ENCODE data around the gene EPO. TPM values are rescaled to one million over a fixed set of nuclear protein-coding genes. Genes with fewer than 3 reads are reported as not detected.

EPO gene
- total RNA-seq, 2 experiments from 2014 or later = not detected

DNA sequence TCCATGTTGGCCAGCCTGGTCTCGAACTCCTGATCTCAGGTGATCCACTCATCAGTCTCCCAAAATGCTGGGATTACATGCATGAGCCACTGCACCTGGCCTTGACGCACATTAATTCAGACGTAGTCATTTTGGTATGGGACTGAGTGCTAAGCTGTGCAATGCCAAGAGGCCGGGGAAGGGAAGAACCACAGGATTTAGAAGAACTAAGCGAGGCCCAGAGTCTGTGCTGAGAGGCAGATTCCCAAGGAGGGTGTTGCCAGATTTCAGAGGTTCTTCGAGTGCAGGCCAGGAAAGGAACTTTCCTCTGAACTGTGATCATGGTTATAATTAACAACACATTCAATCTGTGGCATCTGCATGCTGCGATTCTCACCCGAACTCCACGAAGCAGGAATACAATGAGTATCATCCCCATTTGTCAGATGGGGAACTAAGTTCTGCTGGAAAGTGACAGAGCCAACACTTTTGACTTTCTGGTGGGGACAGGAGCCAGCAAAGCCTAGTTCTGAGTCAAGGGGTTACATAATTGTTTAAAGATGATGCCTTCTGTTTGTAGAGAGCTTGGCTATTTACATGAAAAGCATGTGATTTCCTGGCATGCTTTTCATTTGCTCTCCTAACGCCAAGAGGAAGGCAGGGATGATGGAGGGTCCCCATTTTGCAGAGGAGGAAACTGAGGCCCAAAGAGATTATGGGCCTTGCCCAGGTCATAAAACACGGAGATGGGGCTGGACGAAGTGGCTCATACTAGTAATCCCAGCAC is 6.9 kb downstream of the EPO start:
- CTCF ChIA-PET = interaction anchor here (0.5 to 0.6 kb wide), 2 partner anchors 371 to 698 kb away, joined by 3 to 4 read pairs; no protein-coding TSS in a partner anchor
- Histone ChIP-seq H3K36me3 (ENCODE audit: insufficient read depth, low read length) (no peaks in the 10 kb centered on the region), H3K27me3 (ENCODE audit: control insufficient read depth in 1 of 2, insufficient read depth in 2 of 2, low read length in 2 of 2) (peaks cover 2 to 16% of the 10 kb centered on the region in 2 experiments), H3K4me3 (ENCODE audit: low read length) (no peak overlapping the region), H3K27ac (ENCODE audit: low read depth in 1 of 2, low read length in 2 of 2) (no peak overlapping the region), H3K4me1 (ENCODE audit: insufficient read depth, low read length) (peaks cover 3% of the 10 kb centered on the region), H3K9me3 (ENCODE audit: control insufficient read depth in 1 of 2, insufficient read depth in 1 of 2, low read length in 2 of 2) (no peaks in the 10 kb centered on the region)
- POLR2A ChIA-PET = interaction anchor here (0.6 kb wide), 1 partner anchor 554 kb away, joined by 5 read pairs; no protein-coding TSS in a partner anchor
- Mint-ChIP-seq H3K27ac (no peak overlapping the region), H3K4me3 (no peak overlapping the region), H3K4me1 (ENCODE audit: low read depth) (peaks cover 5% of the 10 kb centered on the region), H3K27me3 (peaks cover 40% of the 10 kb centered on the region), H3K36me3 (ENCODE audit: low read depth) (no peaks in the 10 kb centered on the region), H3K9me3 (no peaks in the 10 kb centered on the region)
- intact Hi-C loops (cut with DNase I, micrococcal nuclease) = no loop called here
- ATAC-seq (ENCODE audit: poor library complexity) = no peak
- TF ChIP-seq, protein P1, sequence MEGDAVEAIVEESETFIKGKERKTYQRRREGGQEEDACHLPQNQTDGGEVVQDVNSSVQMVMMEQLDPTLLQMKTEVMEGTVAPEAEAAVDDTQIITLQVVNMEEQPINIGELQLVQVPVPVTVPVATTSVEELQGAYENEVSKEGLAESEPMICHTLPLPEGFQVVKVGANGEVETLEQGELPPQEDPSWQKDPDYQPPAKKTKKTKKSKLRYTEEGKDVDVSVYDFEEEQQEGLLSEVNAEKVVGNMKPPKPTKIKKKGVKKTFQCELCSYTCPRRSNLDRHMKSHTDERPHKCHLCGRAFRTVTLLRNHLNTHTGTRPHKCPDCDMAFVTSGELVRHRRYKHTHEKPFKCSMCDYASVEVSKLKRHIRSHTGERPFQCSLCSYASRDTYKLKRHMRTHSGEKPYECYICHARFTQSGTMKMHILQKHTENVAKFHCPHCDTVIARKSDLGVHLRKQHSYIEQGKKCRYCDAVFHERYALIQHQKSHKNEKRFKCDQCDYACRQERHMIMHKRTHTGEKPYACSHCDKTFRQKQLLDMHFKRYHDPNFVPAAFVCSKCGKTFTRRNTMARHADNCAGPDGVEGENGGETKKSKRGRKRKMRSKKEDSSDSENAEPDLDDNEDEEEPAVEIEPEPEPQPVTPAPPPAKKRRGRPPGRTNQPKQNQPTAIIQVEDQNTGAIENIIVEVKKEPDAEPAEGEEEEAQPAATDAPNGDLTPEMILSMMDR (IDR thresholded peaks at IDR 0.05) = no peak
- no peak for DNase-seq

DNA sequence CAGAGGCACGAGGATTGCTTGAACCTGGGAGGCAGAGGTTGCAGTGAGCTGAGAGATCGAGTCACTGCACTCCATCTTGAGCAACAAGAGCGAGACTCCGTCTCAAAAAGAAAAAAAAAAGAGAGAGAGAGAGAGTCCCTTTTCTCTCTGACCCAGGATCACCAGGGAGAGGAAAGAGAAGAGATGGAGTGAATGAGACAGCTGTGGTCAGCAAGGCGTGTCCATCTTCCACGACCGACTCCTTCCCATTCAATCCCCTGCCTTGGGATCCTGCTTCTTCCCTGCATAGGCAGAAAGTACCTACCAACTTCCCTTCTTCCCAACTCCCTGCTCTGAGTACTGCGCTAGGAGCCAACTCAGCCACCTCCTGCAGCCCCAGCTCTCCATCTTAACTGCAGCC is 7.9 kb downstream of the EPO start:
- no peaks in the 10 kb centered on the region for H3K36me3 ChIP-seq (ENCODE audit: insufficient read depth, low read length)
- peaks cover 5% of the 10 kb centered on the region for H3K4me1 Mint-ChIP-seq (ENCODE audit: low read depth)
- no peak overlapping the region for H3K4me3 Mint-ChIP-seq
- H3K9me3 ChIP-seq (ENCODE audit: control insufficient read depth in 1 of 2, insufficient read depth in 1 of 2, low read length in 2 of 2) = no peaks in the 10 kb centered on the region
- intact Hi-C loops (cut with DNase I, micrococcal nuclease) = no loop called here
- H3K27ac Mint-ChIP-seq = no peak overlapping the region
- no peak overlapping the region for H3K4me3 ChIP-seq (ENCODE audit: low read length)
- H3K36me3 Mint-ChIP-seq (ENCODE audit: low read depth) = no peaks in the 10 kb centered on the region
- no peak for DNase-seq
- peaks cover 2 to 8% of the 10 kb centered on the region in 2 experiments for H3K27me3 ChIP-seq (ENCODE audit: control insufficient read depth in 1 of 2, insufficient read depth in 2 of 2, low read length in 2 of 2)
- no peaks in the 10 kb centered on the region for H3K9me3 Mint-ChIP-seq
- TF ChIP-seq, protein P1 (IDR thresholded peaks at IDR 0.05) = no peak
- POLR2A ChIA-PET = no interaction called here
- H3K4me1 ChIP-seq (ENCODE audit: insufficient read depth, low read length) = peaks cover 3% of the 10 kb centered on the region
- no peak for ATAC-seq (ENCODE audit: poor library complexity)
- no peak overlapping the region for H3K27ac ChIP-seq (ENCODE audit: low read depth in 1 of 2, low read length in 2 of 2)
- CTCF ChIA-PET = no interaction called here
- H3K27me3 Mint-ChIP-seq = peaks cover 31% of the 10 kb centered on the region

DNA sequence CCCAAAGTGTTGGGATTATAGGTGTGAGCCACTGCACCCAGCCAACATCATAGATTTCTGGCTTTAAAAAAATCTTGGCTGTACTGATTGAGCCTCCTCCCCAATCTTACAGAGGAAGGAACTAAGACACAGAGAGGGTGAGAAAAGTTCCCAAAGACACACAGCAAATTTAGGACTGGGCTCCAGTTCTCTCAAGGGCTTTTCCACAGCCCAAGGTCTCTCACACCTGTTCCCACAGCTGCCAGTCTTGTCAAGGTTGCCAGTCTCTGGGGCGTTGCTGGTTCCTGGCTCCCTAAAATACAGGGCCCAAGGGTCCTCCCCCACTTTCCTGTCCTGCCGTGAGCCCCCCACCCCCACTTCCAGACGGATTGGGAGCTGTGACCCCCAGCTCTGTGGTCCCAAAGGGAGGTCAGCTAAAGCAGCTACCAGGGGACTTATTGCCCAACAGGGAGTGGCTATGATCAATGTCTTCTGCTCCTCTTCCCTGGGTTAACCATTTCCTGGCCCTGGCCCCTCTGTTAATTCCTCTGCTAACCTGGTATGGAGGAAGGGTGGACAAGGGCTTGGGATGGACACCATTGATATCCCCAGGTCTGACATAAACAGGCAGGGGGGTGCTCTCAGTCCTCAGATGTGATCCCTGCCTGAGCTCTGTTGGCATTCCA is 10.0 kb downstream of the EPO start:
- peaks cover 17% of the 10 kb centered on the region for H3K27me3 Mint-ChIP-seq

More for the DNA sequence above, 10.0 kb downstream of the EPO start:
- no peaks in the 10 kb centered on the region for H3K9me3 Mint-ChIP-seq
- Histone ChIP-seq H3K27ac (ENCODE audit: low read depth in 1 of 2, low read length in 2 of 2) (no peak overlapping the region), H3K27me3 (ENCODE audit: control insufficient read depth in 1 of 2, insufficient read depth in 2 of 2, low read length in 2 of 2) (peaks cover 0 to 2% of the 10 kb centered on the region in 2 experiments), H3K4me3 (ENCODE audit: low read length) (no peak overlapping the region), H3K9me3 (ENCODE audit: control insufficient read depth in 1 of 2, insufficient read depth in 1 of 2, low read length in 2 of 2) (no peaks in the 10 kb centered on the region), H3K4me1 (ENCODE audit: insufficient read depth, low read length) (peaks cover under 1% of the 10 kb centered on the region), H3K36me3 (ENCODE audit: insufficient read depth, low read length) (no peaks in the 10 kb centered on the region)
- H3K4me3 Mint-ChIP-seq = no peak overlapping the region
- H3K27ac Mint-ChIP-seq = no peak overlapping the region
- ChIA-PET CTCF (no interaction called here), POLR2A (no interaction called here)
- H3K36me3 Mint-ChIP-seq (ENCODE audit: low read depth) = no peaks in the 10 kb centered on the region
- peaks cover 2% of the 10 kb centered on the region for H3K4me1 Mint-ChIP-seq (ENCODE audit: low read depth)
- ATAC-seq (ENCODE audit: poor library complexity) (no peak), DNase-seq (no peak)
- intact Hi-C loops (cut with DNase I, micrococcal nuclease) = no loop called here
- TF ChIP-seq, protein P1 (IDR thresholded peaks at IDR 0.05) = no peak

Data from CD4-positive, alpha-beta T cell (primary cell).